CD4-positive, alpha-beta T cell treated with Interleukin-10 for 1 hour (primary cell): ENCODE data around the gene PCDH17.

Source experiments
- DNase-seq: peaks from one replicate; pipeline ENCODE4 v3.0.0-alpha.2; 2020

The PCDH17 gene

DNA sequence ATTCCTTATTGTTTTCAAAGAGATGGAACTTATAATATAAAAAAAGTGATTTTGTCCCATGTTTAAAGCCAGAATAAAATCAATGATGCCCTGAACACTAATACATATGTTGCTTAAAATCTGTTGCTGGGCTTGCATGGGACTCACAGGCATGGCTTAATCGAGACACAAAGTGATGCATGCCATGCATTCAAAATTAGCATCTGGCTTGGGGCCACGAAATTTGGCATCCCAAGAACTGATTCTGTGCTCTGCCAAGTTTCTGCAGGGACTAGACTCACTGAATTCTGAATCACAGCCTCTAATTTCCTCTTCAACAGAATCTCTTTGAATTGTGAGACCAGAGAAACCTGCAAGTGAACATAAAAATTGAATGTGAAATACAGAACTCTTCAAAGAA is 109.2 kb downstream of the PCDH17 start:
- no peak for DNase-seq

DNA sequence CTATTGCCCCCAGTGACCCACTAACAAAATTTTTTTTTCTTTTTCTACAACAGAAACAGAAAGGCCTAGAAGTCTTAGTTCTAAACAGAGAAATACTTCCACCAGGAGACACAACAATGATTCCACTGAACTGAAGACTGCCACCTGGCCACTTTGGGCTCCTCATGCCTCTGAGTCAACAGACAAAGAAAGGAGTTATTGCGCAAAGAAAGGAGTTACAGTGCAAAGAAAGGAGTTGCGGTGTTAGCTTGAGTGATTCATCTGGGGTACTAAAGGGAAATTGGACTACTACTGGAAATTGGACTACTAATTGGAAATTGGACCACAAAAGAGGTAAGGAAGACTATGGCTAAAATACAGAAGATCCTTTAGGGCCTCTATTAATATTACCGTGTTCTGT is 116.6 kb downstream of the PCDH17 start:
- DNase-seq: no peak

DNA sequence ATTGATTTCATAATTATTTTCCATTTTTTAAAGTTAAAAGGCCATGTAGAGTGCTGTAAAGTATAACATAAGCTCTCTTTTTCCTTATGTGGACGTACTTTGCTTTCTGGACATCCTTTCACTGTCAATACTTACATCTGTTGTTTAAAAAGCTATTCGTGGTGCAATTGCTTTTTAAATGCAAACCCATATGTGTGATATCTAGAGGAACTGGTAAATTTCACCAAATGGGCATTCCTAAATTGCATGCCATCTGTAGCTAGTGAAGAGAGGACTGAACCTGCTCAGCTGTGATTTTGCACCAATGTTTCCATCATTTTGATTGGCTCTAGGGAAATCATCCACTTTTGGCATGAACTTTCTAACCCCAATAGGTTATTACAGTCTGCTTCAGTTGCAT is 129.4 kb downstream of the PCDH17 start:
- no peak for DNase-seq

DNA sequence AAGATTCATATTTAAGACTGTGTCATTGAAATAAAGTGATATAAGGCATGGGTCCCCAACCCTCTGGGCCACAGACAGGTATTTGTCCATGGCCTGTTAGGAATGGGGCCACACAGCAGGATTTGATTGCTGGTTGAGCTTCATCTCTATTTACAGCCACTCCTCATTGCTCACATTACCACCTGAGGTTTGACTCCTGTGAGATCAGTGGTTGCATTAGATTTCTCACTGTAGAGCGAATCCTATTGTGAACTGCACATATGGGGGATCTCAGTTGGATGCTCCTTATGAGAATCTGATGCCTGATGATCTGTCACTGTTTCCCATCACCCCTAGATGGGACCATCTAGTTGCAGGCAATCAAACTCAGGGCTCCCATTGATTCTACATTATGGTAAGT is 132.1 kb downstream of the PCDH17 start:
- DNase-seq: no peak
